ENCODE data around the gene TAL1. TPM values are rescaled to one million over a fixed set of nuclear protein-coding genes. Genes with fewer than 3 reads are reported as not detected.
A peak's percentile ranks its signal among the peaks of the same experiment; 100 is the strongest.

The TAL1 gene
- total RNA-seq, 4 donors from 2014 or later = 3.9 to 14.9 (median 12.8) TPM

DNA sequence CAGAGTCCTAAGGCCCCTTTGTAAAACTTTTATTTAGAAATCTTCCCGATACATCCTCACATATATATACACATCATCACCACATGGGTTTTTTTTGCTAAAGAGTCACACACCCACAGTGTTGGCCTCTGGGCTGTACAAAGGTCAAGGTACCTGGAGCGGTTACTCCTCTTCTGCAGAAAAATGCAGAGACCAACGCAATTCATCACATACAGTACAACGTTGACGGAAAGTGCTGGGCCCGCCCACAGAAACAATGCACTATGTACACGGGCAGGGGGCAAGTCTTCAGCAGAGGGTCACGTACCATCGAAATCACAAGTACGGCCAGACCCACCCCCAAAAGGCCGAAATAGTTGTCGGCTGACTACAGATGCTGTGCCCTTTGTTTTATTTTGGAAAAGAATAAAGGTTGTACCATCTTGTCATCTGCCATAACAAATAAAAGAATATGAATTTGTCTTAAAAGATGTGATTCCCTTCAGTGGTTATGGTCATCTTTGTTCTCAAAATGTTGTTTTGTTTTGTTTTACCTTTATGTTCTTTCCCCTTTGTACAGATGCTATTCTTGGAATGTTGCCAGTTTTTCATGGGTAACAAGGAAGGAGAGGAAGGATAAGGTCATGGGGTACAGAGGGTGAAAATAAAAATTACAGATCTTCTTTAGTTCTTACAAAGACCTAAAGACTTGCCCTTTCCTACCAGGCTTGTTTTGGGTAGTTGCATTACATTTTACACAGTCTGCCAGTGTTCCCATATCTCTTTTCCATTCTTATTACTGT is 15.6 kb downstream of the TAL1 start:
- H3K9me3 ChIP-seq = no peaks in the 10 kb centered on the region
- intact Hi-C loops (cut with DNase I) = no loop called here
- H3K36me3 ChIP-seq = no peaks in the 10 kb centered on the region
- 67 to 75% methylated on average over 12 of the region's 12 CpGs for WGBS, 2 donors
- H3K4me3 ChIP-seq (replicated peaks in 1 of 3) = no peak overlapping the region
- no peak for DNase-seq
- H3K4me1 ChIP-seq = peaks cover 0 to 4% of the 10 kb centered on the region in 2 donors
- no peaks in the 10 kb centered on the region for H3K27me3 ChIP-seq
- H3K27ac ChIP-seq = no peak overlapping the region
- no peak for TF ChIP-seq POLR2A (IDR thresholded peaks at IDR 0.05)
- TF ChIP-seq, protein P1, sequence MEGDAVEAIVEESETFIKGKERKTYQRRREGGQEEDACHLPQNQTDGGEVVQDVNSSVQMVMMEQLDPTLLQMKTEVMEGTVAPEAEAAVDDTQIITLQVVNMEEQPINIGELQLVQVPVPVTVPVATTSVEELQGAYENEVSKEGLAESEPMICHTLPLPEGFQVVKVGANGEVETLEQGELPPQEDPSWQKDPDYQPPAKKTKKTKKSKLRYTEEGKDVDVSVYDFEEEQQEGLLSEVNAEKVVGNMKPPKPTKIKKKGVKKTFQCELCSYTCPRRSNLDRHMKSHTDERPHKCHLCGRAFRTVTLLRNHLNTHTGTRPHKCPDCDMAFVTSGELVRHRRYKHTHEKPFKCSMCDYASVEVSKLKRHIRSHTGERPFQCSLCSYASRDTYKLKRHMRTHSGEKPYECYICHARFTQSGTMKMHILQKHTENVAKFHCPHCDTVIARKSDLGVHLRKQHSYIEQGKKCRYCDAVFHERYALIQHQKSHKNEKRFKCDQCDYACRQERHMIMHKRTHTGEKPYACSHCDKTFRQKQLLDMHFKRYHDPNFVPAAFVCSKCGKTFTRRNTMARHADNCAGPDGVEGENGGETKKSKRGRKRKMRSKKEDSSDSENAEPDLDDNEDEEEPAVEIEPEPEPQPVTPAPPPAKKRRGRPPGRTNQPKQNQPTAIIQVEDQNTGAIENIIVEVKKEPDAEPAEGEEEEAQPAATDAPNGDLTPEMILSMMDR (IDR thresholded peaks at IDR 0.05) = no peak

DNA sequence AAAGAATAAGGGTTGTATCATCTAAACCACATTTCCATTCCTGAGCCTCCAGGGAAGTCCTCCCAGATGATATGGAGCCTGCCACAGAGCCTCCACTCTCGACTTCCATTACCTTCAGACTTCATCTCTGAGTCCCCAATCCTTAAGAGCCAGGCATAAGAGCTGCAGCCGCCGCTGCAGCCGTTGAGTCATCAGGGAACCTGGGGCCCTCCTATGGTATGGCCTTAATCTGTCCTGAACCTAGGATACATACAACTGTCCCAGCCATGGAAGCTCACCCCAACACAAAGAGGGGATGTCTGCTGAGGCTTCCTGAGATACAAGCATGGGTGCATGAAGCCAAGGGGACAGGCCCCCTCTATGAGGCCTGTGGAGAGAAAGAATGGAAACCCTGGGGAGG is 16.3 kb downstream of the TAL1 start:
- intact Hi-C loops (cut with DNase I) = no loop called here
- Histone ChIP-seq H3K4me3 (replicated peaks in 1 of 3) (no peak overlapping the region), H3K36me3 (no peaks in the 10 kb centered on the region), H3K4me1 (peaks cover 0 to 4% of the 10 kb centered on the region in 2 donors), H3K9me3 (no peaks in the 10 kb centered on the region), H3K27me3 (no peaks in the 10 kb centered on the region), H3K27ac (no peak overlapping the region)
- DNase-seq = no peak
- TF ChIP-seq POLR2A (IDR thresholded peaks at IDR 0.05) = no peak
- TF ChIP-seq, protein P1 (IDR thresholded peaks at IDR 0.05) = no peak
- 89% methylated on average over 4 of the region's 4 CpGs for WGBS, 2 donors

GRCh38 chr1:47214549-47214948 is 17.5 kb downstream of the TAL1 start:
- no peak overlapping the region for H3K4me3 ChIP-seq (replicated peaks in 1 of 3)
- H3K4me1 ChIP-seq = peaks cover 0 to 4% of the 10 kb centered on the region in 2 donors
- H3K36me3 ChIP-seq = no peaks in the 10 kb centered on the region
- no peak for TF ChIP-seq POLR2A (IDR thresholded peaks at IDR 0.05)
- TF ChIP-seq, protein P1 (IDR thresholded peaks at IDR 0.05) = no peak
- intact Hi-C loops (cut with DNase I) = no loop called here
- 75 to 80% methylated on average over 3 of the region's 3 CpGs for WGBS, 2 donors
- no peak for DNase-seq
- H3K27me3 ChIP-seq = no peaks in the 10 kb centered on the region
- H3K27ac ChIP-seq = no peak overlapping the region
- no peaks in the 10 kb centered on the region for H3K9me3 ChIP-seq

DNA sequence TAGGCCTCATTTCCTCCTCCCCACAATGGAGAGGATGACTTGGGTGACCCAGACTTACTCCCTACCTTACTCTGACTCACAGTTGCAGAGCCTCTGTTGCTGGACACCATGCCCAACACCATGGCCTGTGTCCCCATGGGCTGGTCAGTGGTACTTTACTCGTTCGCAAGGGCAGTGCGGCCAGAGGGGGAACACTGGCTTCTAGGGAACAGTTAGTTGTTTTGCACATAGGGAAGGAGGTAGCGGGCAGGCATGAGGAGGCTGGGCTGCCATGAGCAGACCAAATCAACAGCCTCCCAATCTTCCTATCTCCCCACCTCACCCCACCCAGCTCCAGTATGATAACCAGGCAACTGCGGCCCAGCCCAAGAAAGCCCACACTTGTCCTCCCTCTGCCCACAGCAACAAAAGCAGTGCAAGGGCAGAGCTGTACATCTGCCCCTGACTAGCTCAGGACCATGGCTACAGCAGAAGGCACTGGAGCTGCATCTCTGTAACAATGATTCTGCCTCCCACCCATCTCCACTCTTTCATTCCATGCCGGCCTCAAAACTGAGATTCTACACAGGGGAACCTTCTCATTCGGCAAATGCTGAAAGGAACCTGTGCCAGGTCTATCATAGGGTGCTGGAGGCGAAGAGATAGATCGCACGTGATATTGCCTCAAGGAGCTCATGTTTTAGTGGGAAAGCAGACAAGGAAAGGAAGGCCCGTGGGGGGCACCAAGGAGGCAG is 18.6 kb downstream of the TAL1 start:
- 73 to 76% methylated on average over 10 to 11 of the region's 11 CpGs for WGBS, 2 donors
- no peaks in the 10 kb centered on the region for H3K27me3 ChIP-seq
- H3K9me3 ChIP-seq = no peaks in the 10 kb centered on the region
- intact Hi-C loops (cut with DNase I) = no loop called here
- TF ChIP-seq POLR2A (IDR thresholded peaks at IDR 0.05) = no peak
- TF ChIP-seq, protein P1 (IDR thresholded peaks at IDR 0.05) = no peak
- peak overlapping the region in 1 of 3 donors; percentile 58 for H3K27ac ChIP-seq
- no peak overlapping the region for H3K4me3 ChIP-seq (replicated peaks in 1 of 3)
- H3K36me3 ChIP-seq = no peaks in the 10 kb centered on the region
- DNase-seq = no peak
- H3K4me1 ChIP-seq = peaks cover 0 to 4% of the 10 kb centered on the region in 2 donors
